HG02678 (cell line): ENCODE data around the gene SELENOW.
"Not testable (repeated sequence)": the region's sequence is repeated elsewhere in the genome, so short reads cannot be mapped to it uniquely, and the experiment has no call there.

Experiments
- ATAC-seq: cut with Tn5 transposase; IDR thresholded peaks from one replicate; pipeline ENCODE4 v1.9.1; 2021; ENCODE audit warnings: mild to moderate bottlenecking, moderate library complexity; ENCODE audit not compliant: unreplicated experiment

Gene SELENOW

DNA sequence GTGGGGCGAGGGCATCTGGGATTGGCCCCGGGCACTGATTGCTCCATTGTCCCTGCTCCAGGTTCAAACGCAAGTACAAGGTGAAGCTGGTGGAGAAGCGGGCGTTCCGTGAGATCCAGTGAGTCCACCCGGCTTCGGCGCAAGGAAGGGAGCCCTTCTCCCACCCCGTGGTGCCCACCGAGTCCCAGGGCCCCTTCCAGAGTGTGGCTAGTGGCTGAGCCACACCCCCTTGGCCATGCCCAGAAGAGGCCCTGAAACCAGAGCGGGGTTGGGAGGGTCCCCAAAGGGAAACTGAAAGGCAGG lies 21.9 kb upstream of the SELENOW start:
- ATAC-seq, result no peak

GRCh38 chr19:47756953-47757608 lies 21.4 kb upstream of the SELENOW start:
- ATAC-seq, result no peak

- ATAC-seq, result no peak
Observed at GRCh38 chr19:47757617-47758442, 20.7 kb upstream of the SELENOW start.

- ATAC-seq, result no peak
Observed at GRCh38 chr19:47758443-47758804, 20.1 kb upstream of the SELENOW start.

GRCh38 chr19:47760632-47760999 lies 17.9 kb upstream of the SELENOW start:
- ATAC-seq, result no peak

GRCh38 chr19:47761566-47761965 lies 16.9 kb upstream of the SELENOW start:
- no peak for ATAC-seq

GRCh38 chr19:47762151-47762550 lies 16.4 kb upstream of the SELENOW start:
- ATAC-seq, result no peak

DNA sequence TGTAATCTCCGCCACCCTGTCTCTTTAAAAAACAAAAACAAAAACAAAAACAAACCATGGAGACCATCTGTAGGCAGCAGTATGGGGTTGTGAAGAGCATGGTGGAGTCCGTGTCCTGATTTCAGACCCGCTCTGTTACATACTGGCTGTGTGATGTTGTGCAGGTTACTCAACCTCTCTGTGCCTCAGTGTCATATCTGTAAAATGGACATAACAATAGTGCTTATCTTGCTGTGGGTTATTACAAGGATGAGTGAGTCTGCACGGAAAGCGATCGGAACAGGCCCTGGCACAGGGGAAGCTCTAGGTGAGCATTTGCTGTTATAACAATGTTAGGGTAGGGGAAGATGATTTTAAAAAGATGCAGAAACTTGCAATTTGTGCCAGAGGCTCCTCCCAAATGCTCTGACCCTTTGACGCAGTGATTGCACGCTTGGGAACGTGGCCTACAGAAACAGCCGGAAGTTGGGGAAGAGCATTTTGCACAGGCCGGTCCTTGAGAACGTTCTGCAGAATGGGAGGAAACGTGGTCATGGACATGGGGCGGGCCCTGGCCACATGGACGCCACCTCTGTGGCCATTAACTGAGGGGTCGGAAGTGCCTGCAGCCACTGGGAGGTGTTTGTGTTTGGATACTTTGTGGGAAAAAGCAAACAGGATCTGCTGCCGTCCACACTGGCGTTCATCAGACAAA lies 15.7 kb upstream of the SELENOW start:
- ATAC-seq, result no peak

DNA sequence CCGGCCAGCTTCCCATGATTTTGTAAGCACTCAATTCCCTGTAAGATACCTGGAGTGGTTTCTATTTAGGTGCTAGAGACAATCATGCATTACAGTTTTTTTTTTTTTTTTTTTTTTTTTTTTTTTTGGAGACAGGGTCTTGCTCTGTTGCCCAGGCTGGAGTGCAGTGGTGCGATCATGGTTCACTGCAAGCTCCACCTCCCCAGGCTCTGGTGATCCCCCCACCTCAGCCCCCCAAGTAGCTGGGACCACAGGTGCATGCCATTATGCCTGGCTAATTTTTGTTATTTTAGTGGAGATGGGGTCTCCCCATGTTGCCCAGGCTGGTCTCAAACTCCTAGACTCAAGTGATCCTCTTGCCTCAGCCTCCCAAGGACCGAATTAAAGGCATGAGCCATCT lies 13.8 kb upstream of the SELENOW start:
- ATAC-seq, result not testable (repeated sequence)

- no peak for ATAC-seq
Observed at GRCh38 chr19:47765523-47766358, 12.8 kb upstream of the SELENOW start.

- ATAC-seq, result no peak
Observed at GRCh38 chr19:47766359-47766620, 12.2 kb upstream of the SELENOW start.

DNA sequence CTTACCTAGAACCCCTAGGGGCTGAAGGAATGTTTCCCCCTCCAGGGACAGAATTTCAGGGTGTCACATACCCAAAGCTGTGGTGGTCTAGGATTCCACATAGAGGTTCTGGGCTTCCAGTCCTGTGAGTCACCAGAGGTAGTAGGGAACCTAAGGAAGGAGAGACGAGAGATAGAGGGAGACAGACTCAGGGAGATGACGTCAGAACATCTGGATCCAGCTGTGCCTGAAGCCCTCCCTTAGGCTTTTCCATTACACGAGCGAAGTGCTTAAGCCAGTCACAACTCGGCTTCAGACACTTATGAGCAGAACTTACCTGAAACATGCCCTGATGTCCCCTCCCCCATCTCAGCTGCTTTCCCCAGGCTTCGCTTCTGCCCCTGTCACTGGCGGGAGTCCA lies 11.8 kb upstream of the SELENOW start:
- no peak for ATAC-seq

DNA sequence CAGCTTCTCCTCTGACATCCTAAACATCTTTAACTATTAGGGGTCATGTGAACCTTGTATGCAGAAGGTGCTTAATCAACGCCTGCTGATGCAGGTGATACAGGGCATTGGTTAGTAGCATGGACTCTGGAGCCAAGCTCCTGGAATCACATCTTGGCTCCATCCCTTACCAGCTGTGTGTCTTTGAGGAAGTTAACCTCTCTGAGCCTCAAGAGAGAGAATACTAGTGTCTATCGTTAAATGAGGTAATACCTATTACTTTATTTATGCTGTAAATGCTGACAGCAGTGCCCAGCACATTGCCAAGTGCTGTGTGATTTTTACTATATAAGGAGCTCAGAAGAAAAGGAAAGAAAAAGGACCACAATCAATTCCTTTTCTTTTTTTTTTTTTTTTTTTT lies 11.2 kb upstream of the SELENOW start:
- ATAC-seq, result no peak

GRCh38 chr19:47768604-47769003 lies 9.9 kb upstream of the SELENOW start:
- no peak for ATAC-seq

GRCh38 chr19:47769534-47769933 lies 9.0 kb upstream of the SELENOW start:
- ATAC-seq, result no peak

DNA sequence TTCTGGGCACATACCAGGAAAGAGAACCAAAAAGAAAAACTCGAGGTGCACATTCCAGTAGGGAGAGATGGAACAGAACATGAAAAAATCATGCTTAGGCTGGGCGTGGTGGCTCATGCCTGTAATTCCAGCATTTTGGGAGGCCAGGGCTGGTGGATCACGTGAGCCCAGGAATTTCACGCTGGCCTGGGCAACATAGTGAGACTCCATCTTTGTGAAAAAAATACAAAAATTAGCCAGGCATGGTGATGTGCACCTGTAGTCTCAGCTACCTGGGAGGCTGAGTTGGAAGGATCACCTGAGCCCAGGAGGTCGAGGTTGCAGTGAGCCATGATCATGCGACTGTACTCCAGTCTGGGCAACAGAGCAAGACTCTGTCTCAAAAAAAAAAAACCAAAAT lies 7.2 kb upstream of the SELENOW start:
- not testable (repeated sequence) for ATAC-seq

DNA sequence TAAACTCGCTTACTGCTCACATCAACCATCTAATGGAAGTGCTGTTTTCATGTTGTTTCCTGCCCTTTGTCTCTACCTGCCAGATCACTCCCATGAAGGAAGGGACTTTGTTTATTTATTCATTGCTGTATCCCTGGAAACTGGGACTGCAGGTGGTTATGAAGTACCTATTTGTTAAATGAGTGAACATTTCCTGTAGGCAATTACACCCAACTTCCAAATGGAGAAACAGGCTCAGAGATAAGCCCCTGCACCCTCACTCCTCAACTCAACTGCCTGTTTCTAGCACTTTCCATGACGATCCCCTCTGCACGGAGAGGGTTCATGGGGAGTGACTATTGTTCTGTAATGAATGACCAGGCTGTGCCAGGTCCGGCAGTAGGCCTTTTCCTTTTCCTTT lies 1.9 kb upstream of the SELENOW start:
- ATAC-seq, result no peak

- ATAC-seq, result not testable (repeated sequence)
Observed at GRCh38 chr19:47777245-47778048, 1.1 kb upstream of the SELENOW start.

DNA sequence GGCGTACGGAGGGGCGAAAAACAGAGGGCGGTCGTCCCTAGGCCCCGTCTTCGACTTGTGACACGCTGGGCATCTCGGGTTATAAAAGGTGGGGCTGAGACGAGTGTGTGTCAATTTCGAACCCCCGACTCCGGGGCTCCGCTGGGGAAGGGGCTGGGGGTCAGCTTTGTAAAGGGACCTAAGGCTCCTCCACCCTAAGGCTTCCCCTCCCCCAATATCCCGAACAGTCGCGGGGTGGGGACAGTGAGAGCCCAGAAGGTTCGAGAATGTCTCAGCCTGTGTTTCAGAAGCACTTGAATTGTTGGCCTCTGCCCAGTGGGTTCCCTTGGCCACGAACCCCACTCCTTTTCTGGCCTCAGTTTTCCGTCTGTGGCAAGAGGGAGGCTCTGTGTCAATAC lies 450 bp downstream of the SELENOW start:
- ATAC-seq, result no peak

GRCh38 chr19:47779524-47780214 lies 1.2 kb downstream of the SELENOW start:
- no peak for ATAC-seq
